Measurements from ENCODE around the gene LAP3. TPM values are rescaled to one million over a fixed set of nuclear protein-coding genes. Genes with fewer than 3 reads are reported as not detected.
A peak's percentile ranks its signal among the peaks of the same experiment; 100 is the strongest.

The LAP3 gene
- total and polyA plus RNA-seq, 12 donors, result 21.9 to 222 (median 64.4) TPM

- intact Hi-C loops (cut with DNase I), result loop anchor here in 8 of 10 donors (1.0 to 5.0 kb wide), 3 partner anchors 87 to 89 kb away; no protein-coding TSS in a partner anchor
- no peaks in the 10 kb centered on the region for H3K9me3 ChIP-seq
- H3K4me3 ChIP-seq, result no peak overlapping the region
- H3K4me1 ChIP-seq, result peaks cover 0 to 7% (median 0%) of the 10 kb centered on the region in 9 donors
- DNase-seq (no peak), ATAC-seq (peak in 6 of 8 donors; percentile 14 to 46 (median 31))
- no peak overlapping the region for H3K27ac ChIP-seq
- H3K36me3 ChIP-seq, result peaks cover 0 to 71% (median 36%) of the 10 kb centered on the region in 9 donors
- WGBS, 2 donors, result 89 to 90% methylated on average over 17 of the region's 17 CpGs
- no peak for TF ChIP-seq CTCF (IDR thresholded peaks at IDR 0.05)
- no peaks in the 10 kb centered on the region for H3K27me3 ChIP-seq
These were observed 59.3 kb downstream of the LAP3 start for GRCh38 chr4:17636341-17636695.

GRCh38 chr4:17636696-17637622, 60.0 kb downstream of the LAP3 start:
- peaks cover 0 to 65% (median 30%) of the 10 kb centered on the region in 9 donors for H3K36me3 ChIP-seq
- H3K4me3 ChIP-seq, result no peak overlapping the region
- intact Hi-C loops (cut with DNase I), result loop anchor here in 9 of 10 donors (1.0 to 5.0 kb wide), 3 partner anchors 88 to 90 kb away; no protein-coding TSS in a partner anchor
- DNase-seq, result peak; percentile 67 to 80
- TF ChIP-seq CTCF (IDR thresholded peaks at IDR 0.05), result peak; percentile 80 to 93 (median 89)
- WGBS, 2 donors, result 54 to 55% methylated on average over 32 of the region's 32 CpGs
- H3K9me3 ChIP-seq, result no peaks in the 10 kb centered on the region
- no peaks in the 10 kb centered on the region for H3K27me3 ChIP-seq
- peak; percentile 84 to 91 (median 86) for ATAC-seq
- no peak overlapping the region for H3K27ac ChIP-seq
- peaks cover 0 to 7% (median 0%) of the 10 kb centered on the region in 9 donors for H3K4me1 ChIP-seq

- intact Hi-C loops (cut with DNase I), result loop anchor here in 2 of 10 donors (5.0 kb wide), 1 partner anchor 92 kb away; no protein-coding TSS in a partner anchor
- peaks cover 0 to 43% (median 9%) of the 10 kb centered on the region in 9 donors for H3K36me3 ChIP-seq
- no peak for ATAC-seq
- 76 to 82% methylated on average over 7 of the region's 7 CpGs for WGBS, 2 donors
- peaks cover 0 to 7% (median 0%) of the 10 kb centered on the region in 9 donors for H3K4me1 ChIP-seq
- no peak overlapping the region for H3K4me3 ChIP-seq
- no peak for TF ChIP-seq CTCF (IDR thresholded peaks at IDR 0.05)
- no peak for DNase-seq
- no peak overlapping the region for H3K27ac ChIP-seq
- peaks cover 0 to 6% (median 0%) of the 10 kb centered on the region in 11 donors for H3K9me3 ChIP-seq
- no peaks in the 10 kb centered on the region for H3K27me3 ChIP-seq
These were observed 62.1 kb downstream of the LAP3 start for GRCh38 chr4:17639136-17639535.

- H3K27ac ChIP-seq, result no peak overlapping the region
- H3K36me3 ChIP-seq, result peaks cover 0 to 19% (median 0%) of the 10 kb centered on the region in 9 donors
- peaks cover 0 to 6% (median 0%) of the 10 kb centered on the region in 11 donors for H3K9me3 ChIP-seq
- TF ChIP-seq CTCF (IDR thresholded peaks at IDR 0.05), result no peak
- DNase-seq, result no peak
- 86% methylated on average over 1 of the region's 1 CpG for WGBS, 2 donors
- H3K27me3 ChIP-seq, result no peaks in the 10 kb centered on the region
- no peak overlapping the region for H3K4me3 ChIP-seq
- intact Hi-C loops (cut with DNase I), result no loop called here
- H3K4me1 ChIP-seq, result no peaks in the 10 kb centered on the region
- no peak for ATAC-seq
These were observed 65.4 kb downstream of the LAP3 start for GRCh38 chr4:17642398-17642783.
